Endothelial cell of umbilical vein (primary cell): ENCODE data around the gene PSPN. TPM values are rescaled to one million over a fixed set of nuclear protein-coding genes. Genes with fewer than 3 reads are reported as not detected.

Experiments used
- BruUV-seq: library from RNA; stranded (reverse); fragments of 400-500 nt; replicated peaks from 2 replicates; lab custom pipeline; 2021; lab: Mats Ljungman, UMichigan
- CTCF ChIA-PET: fragments of 300-600, 350-600 bp; sonication (Branson Sonifier 250); formaldehyde crosslinking; loops from one replicate; lab custom pipeline; 2021; ENCODE audit warnings: antibody characterized with exemption, inconsistent platforms; lab: Charles Lee
- POLR2A ChIA-PET: fragments of 300-600, 350-600 bp; sonication (Branson Sonifier 250); formaldehyde crosslinking; loops from one replicate; lab custom pipeline; 2021; ENCODE audit warnings: antibody characterized with exemption, inconsistent platforms; lab: Charles Lee
- DNase-seq: peaks from one replicate; pipeline ENCODE4 v3.0.0-alpha.2; 2011; ENCODE audit warnings: low read depth, low spot score
- FAIRE-seq: peaks from 2 replicates; lab custom pipeline; 2011; peaks lifted over from hg19 to GRCh38; lab: Jason Lieb, UNC
- H2AFZ ChIP-seq: 2 replicates; pipeline ENCODE4 v1.6.0; 2012; ENCODE audit warnings: low read depth, low read length, control low read depth, inconsistent platforms
- H3K27ac ChIP-seq: 2 replicates; pipeline ENCODE4 v1.5.1; 2011; ENCODE audit warnings: low read depth, mild to moderate bottlenecking, control low read depth, low read length, moderate library complexity; ENCODE audit not compliant: insufficient read depth
- H3K27me3 ChIP-seq, 2 experiments: 2 replicates each; pipeline versions ENCODE4 v1.6.0 to v1.6.1; 2011; ENCODE audit warnings: low read length in 2 of 2, mixed read lengths in 1 of 2; ENCODE audit not compliant: control insufficient read depth in 2 of 2, insufficient read depth in 2 of 2
- H3K36me3 ChIP-seq, 2 experiments: 2 replicates in 1 of 2; 3 replicates in 1 of 2; pipeline ENCODE4 v1.5.1; 2011; ENCODE audit warnings: low read length in 2 of 2, mild to moderate bottlenecking in 1 of 2, moderate library complexity in 1 of 2; ENCODE audit not compliant: control insufficient read depth in 2 of 2, insufficient read depth in 2 of 2; ENCODE audit errors: extremely low read depth in 1 of 2
- H3K4me1 ChIP-seq: 3 replicates; pipeline ENCODE4 v1.5.1; 2011; ENCODE audit warnings: mild to moderate bottlenecking, low read length; ENCODE audit not compliant: control insufficient read depth, insufficient read depth; ENCODE audit errors: extremely low read depth
- H3K4me2 ChIP-seq: 2 replicates; pipeline ENCODE4 v1.6.1; 2011; ENCODE audit warnings: low read length, control low read depth, mixed read lengths; ENCODE audit not compliant: insufficient read depth
- H3K4me3 ChIP-seq, 3 experiments: fragments of 200-600 bp in 1 of 3; sonication (generic), shearing (Covaris generic) in 1 of 3; replicated peaks in 1 of 3; 2 replicates each; pipeline ENCODE4 v1.5.1; 2011 to 2016; ENCODE audit warnings: control low read depth in 3 of 3, low read length in 3 of 3, mild to moderate bottlenecking in 2 of 3, inconsistent platforms in 1 of 3, low read depth in 1 of 3, moderate library complexity in 1 of 3; ENCODE audit not compliant: insufficient read depth in 1 of 3
- H3K79me2 ChIP-seq: 2 replicates; pipeline ENCODE4 v1.6.0; 2012; ENCODE audit warnings: low read length, inconsistent platforms; ENCODE audit not compliant: control insufficient read depth, insufficient read depth
- H3K9ac ChIP-seq: replicated peaks from 2 replicates; pipeline ENCODE3; 2011; ENCODE audit warnings: low read length, control low read depth; ENCODE audit not compliant: insufficient read depth; ENCODE audit errors: extremely low read depth
- H3K9me1 ChIP-seq: replicated peaks from 3 replicates; pipeline ENCODE4 v1.6.0; 2011; ENCODE audit warnings: mild to moderate bottlenecking, low read length; ENCODE audit not compliant: control insufficient read depth, insufficient read depth; ENCODE audit errors: extremely low read depth
- H3K9me3 ChIP-seq: replicated peaks from 2 replicates; pipeline ENCODE4 v1.5.1; 2012; ENCODE audit warnings: low read length, inconsistent platforms; ENCODE audit not compliant: control insufficient read depth, insufficient read depth
- H4K20me1 ChIP-seq: replicated peaks from 2 replicates; pipeline ENCODE3; 2011; ENCODE audit warnings: mild to moderate bottlenecking, low read length; ENCODE audit not compliant: control insufficient read depth, insufficient read depth; ENCODE audit errors: extremely low read depth
- FOS ChIP-seq: IDR thresholded peaks from 2 replicates; pipeline ENCODE4 v1.6.1; 2011; ENCODE audit warnings: mild to moderate bottlenecking, low read length, moderate library complexity, borderline replicate concordance; ENCODE audit not compliant: insufficient read depth
- JUN ChIP-seq: IDR thresholded peaks from 2 replicates; pipeline ENCODE4 v1.6.1; 2011; ENCODE audit warnings: borderline replicate concordance, low read depth; ENCODE audit not compliant: insufficient read length, insufficient read depth
- MYC ChIP-seq: IDR thresholded peaks from one replicate; pipeline ENCODE4 v1.6.1; 2011; ENCODE audit warnings: mild to moderate bottlenecking, low read depth, low read length
- POLR2A ChIP-seq: IDR thresholded peaks from 2 replicates; pipeline ENCODE4 v1.6.1; 2012; ENCODE audit warnings: low read depth, mild to moderate bottlenecking, control low read depth, low read length
- dilution Hi-C: fragments of 300-500 bp; cut with MboI; formaldehyde crosslinking; loops from one replicate; pipeline ENCODE4 v1.15.0; 2019; ENCODE audit warnings: low sequenced_read_pairs; ENCODE audit not compliant: extremely low pct_ligation_motif_present
- intact Hi-C: fragments of 100-400 bp; cut with micrococcal nuclease; formaldehyde crosslinking; loops from one replicate; pipeline ENCODE4 v1.10.0; 2022
- polyA plus RNA-seq, 4 experiments: library from polyadenylated mRNA; depleted of rRNA in 3 of 4; stranded (reverse) in 3 of 4; unstranded in 1 of 4; fragments of >200 nt; gene quantifications; 2 replicates each; pipeline versions ENCODE4 v1.2.1 to v1.2.3, GENCODE V29; 2011 to 2012; ENCODE audit warnings: missing spikeins in 1 of 4
- total RNA-seq: library from RNA; stranded (reverse); gene quantifications from 2 replicates; pipeline ENCODE4 v1.2.3, GENCODE V29; 2021
- TF ChIP-seq, protein P1 (sequence below), 2 donors: IDR thresholded peaks; 1 replicate in 1 of 2; 2 replicates in 1 of 2; pipeline ENCODE4 v1.5.1; 2011; ENCODE audit warnings: low read length in 2 of 2, mild to moderate bottlenecking in 2 of 2, moderate library complexity in 2 of 2, control low read depth in 1 of 2, inconsistent platforms in 1 of 2, low read depth in 1 of 2; ENCODE audit not compliant: insufficient read depth in 1 of 2; ENCODE audit errors: extremely low read depth in 1 of 2

Gene PSPN
- total and polyA plus RNA-seq, 2 donors (not counting 3 experiments of a cell fraction or from before 2014, with no cell fraction given): 0.84 to 1.0 TPM

DNA sequence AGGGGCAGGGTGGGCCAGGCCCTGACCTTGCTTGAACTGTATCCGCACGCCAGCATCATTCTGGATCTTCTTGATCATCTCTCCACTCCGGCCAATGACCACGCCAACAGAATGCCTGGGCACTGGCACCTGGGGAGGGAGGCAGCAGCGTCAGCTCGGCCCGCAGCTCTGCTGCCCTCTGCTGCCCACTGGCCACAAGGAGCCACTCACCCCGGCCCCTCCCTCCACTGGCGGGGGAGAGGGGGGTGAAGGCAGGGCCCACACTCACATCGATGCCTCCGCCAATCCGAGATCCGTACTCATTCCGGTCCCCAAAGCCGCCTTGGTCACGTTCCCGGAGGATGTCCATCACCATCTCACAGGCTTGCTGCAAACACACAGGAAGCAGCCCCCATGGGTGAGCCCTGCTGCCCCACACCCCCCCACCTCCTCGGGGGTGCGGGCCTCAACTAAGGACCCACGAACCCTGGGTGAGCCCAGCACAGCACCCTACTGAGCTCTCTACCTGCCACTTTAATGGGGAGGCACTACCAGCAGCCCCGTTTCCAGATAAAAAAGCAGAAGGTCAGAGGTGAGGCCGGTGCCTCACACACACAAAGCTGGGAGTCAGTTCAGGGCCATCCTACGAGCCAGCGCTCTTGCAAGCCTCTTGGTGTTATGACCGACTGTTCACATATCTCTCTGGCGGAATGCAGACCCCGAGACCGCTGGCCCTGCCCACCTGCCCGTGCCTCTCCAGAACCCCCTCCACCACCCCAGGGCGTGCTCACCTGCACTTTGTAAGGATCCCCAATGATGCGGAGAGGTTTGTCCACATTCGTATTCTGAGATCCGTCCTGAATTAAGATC is 42.2 kb upstream of the PSPN start:
- Histone ChIP-seq H3K27ac (no peak overlapping the region), H3K4me2 (no peak overlapping the region), H3K9me3 (no peaks in the 10 kb centered on the region), H3K27me3 (no peaks in the 10 kb centered on the region), H3K79me2 (peaks cover 44% of the 10 kb centered on the region), H3K4me1 (peaks cover 3% of the 10 kb centered on the region), H3K9ac (no peak overlapping the region), H3K36me3 (peaks cover 33 to 70% of the 10 kb centered on the region in 2 experiments), H3K9me1 (no peaks in the 10 kb centered on the region), H2AFZ (no peak overlapping the region), H4K20me1 (peaks cover 3% of the 10 kb centered on the region), H3K4me3 (no peak overlapping the region)
- intact Hi-C loops (no loop called here), dilution Hi-C loops (no loop called here)
- FAIRE-seq (no peak), DNase-seq (peak; percentile 7)
- CTCF ChIA-PET: interaction anchor here (0.8 to 2.0 kb wide), 3 partner anchors 15 to 292 kb away, joined by 4 to 8 read pairs (median 6); no protein-coding TSS in a partner anchor
- no TSS peak for BruUV-seq
- TF ChIP-seq, protein P1, sequence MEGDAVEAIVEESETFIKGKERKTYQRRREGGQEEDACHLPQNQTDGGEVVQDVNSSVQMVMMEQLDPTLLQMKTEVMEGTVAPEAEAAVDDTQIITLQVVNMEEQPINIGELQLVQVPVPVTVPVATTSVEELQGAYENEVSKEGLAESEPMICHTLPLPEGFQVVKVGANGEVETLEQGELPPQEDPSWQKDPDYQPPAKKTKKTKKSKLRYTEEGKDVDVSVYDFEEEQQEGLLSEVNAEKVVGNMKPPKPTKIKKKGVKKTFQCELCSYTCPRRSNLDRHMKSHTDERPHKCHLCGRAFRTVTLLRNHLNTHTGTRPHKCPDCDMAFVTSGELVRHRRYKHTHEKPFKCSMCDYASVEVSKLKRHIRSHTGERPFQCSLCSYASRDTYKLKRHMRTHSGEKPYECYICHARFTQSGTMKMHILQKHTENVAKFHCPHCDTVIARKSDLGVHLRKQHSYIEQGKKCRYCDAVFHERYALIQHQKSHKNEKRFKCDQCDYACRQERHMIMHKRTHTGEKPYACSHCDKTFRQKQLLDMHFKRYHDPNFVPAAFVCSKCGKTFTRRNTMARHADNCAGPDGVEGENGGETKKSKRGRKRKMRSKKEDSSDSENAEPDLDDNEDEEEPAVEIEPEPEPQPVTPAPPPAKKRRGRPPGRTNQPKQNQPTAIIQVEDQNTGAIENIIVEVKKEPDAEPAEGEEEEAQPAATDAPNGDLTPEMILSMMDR (IDR thresholded peaks at IDR 0.05; ENCODE audit: extremely low read depth in 1 of 2, insufficient read depth in 1 of 2, low read depth in 1 of 2, low read length in 2 of 2): peak; percentile 30 to 54
- no peak for TF ChIP-seq POLR2A
- POLR2A ChIA-PET: no interaction called here

DNA sequence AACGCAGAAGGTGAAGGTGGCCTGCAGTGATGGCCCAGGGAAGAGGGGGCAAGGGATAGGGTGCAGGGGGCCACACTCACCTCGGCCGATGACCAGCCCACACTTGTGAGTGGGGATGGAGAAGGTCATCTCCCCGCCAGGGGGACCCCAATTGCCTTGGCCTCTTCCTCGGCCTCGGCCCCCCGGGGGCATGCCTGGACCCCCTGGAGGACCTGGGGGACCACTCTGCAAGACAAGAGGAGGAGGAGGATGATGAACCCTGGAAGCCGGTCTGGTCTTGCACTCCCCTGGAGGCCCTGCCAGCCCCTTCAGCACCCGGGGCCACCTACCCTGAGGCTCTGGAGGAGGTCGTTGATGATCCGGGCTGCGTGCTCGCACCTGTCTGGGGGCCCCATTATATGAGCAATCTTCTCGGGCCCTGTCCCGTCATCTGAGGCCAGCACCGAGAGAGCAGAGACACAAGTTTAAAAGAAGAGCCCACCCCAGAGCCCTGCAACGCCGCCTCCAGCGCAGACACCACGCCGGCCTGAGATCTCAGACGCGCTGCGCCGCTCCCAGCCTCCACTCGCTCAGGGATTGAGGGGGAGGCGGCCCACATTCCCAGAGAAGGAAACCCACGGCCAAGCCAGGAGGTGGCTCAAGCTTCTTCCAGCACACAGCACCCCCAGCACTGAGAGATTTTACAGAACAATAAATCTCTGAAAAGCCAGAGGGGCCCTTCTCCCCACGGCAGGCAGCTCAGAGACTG is 41.1 kb upstream of the PSPN start:
- Histone ChIP-seq H3K36me3 (peaks cover 32 to 68% of the 10 kb centered on the region in 2 experiments), H3K9me1 (no peaks in the 10 kb centered on the region), H4K20me1 (no peaks in the 10 kb centered on the region), H3K9me3 (no peaks in the 10 kb centered on the region), H2AFZ (no peak overlapping the region), H3K27me3 (no peaks in the 10 kb centered on the region), H3K79me2 (peaks cover 33% of the 10 kb centered on the region), H3K4me3 (no peak overlapping the region), H3K9ac (no peak overlapping the region), H3K27ac (no peak overlapping the region), H3K4me1 (no peaks in the 10 kb centered on the region), H3K4me2 (no peak overlapping the region)
- intact Hi-C loops: no loop called here
- CTCF ChIA-PET: interaction anchor here (0.8 to 2.0 kb wide), 3 partner anchors 14 to 291 kb away, joined by 4 to 8 read pairs (median 6); no protein-coding TSS in a partner anchor
- no peak for FAIRE-seq
- POLR2A ChIA-PET: no interaction called here
- no peak for DNase-seq
- TF ChIP-seq MYC (no peak), FOS (no peak), JUN (no peak)
- no TSS peak for BruUV-seq
- dilution Hi-C loops: no loop called here
